CD1c-positive myeloid dendritic cell (primary cell): ENCODE results near the gene FERMT3.

Experiments used
- DNase-seq: peaks from one replicate; pipeline ENCODE4 v3.0.0-alpha.2; 2016; ENCODE audit errors: extremely low spot score

FERMT3 gene

GRCh38 chr11:64263947-64264317, 57.4 kb downstream of the FERMT3 start:
- no peak for DNase-seq

- DNase-seq = no peak
Observed at GRCh38 chr11:64264371-64264852, 57.9 kb downstream of the FERMT3 start.

- DNase-seq = no peak
Observed at GRCh38 chr11:64265176-64266160, 58.9 kb downstream of the FERMT3 start.

- no peak for DNase-seq
Observed at GRCh38 chr11:64266339-64266738, 59.8 kb downstream of the FERMT3 start.

- DNase-seq = no peak
Observed at GRCh38 chr11:64267207-64267945, 60.9 kb downstream of the FERMT3 start.

- peak; percentile 50 for DNase-seq
Observed at GRCh38 chr11:64268025-64268892, 61.7 kb downstream of the FERMT3 start.

GRCh38 chr11:64268893-64269539, 62.5 kb downstream of the FERMT3 start:
- peak; percentile 65 for DNase-seq

GRCh38 chr11:64269540-64270220, 63.2 kb downstream of the FERMT3 start:
- DNase-seq = peak; percentile 99
